WTC11 (cell line): ENCODE results near the gene USP34. TPM values are rescaled to one million over a fixed set of nuclear protein-coding genes. Genes with fewer than 3 reads are reported as not detected.

Source experiments
- ATAC-seq: fragments of 200-7000 bp; cut with Tn5 transposase; 2 replicates; pipeline ENCODE4 v1.10.0; 2021; ENCODE audit warnings: mild to moderate bottlenecking, moderate library complexity
- CTCF ChIA-PET: fragments of 300-600 bp; sonication (Branson Sonifier 250); formaldehyde crosslinking; loops from one replicate; lab custom pipeline; 2021; ENCODE audit warnings: antibody characterized with exemption; lab: Charles Lee
- POLR2A ChIA-PET: fragments of 350-600 bp; sonication (Branson Sonifier 250); formaldehyde crosslinking; loops from one replicate; lab custom pipeline; 2021; ENCODE audit warnings: antibody characterized with exemption; lab: Charles Lee
- DNase-seq: peaks from one replicate; pipeline ENCODE4 v3.0.0; 2021; ENCODE audit warnings: low spot score
- H3K27ac Mint-ChIP-seq: 2 replicates; pipeline ENCODE4 v1.8.0; 2021; ENCODE audit warnings: mixed read lengths
- H3K27me3 Mint-ChIP-seq: 2 replicates; pipeline ENCODE4 v1.8.0; 2021; ENCODE audit warnings: low read depth, mild to moderate bottlenecking, moderate library complexity, mixed read lengths
- H3K36me3 Mint-ChIP-seq: 2 replicates; pipeline ENCODE4 v1.8.0; 2021; ENCODE audit warnings: mixed read lengths
- H3K4me1 Mint-ChIP-seq: 2 replicates; pipeline ENCODE4 v1.8.0; 2022; ENCODE audit warnings: mixed read lengths
- H3K4me3 Mint-ChIP-seq: 2 replicates; pipeline ENCODE4 v1.8.0; 2021; ENCODE audit warnings: mild to moderate bottlenecking, moderate library complexity, mixed read lengths
- H3K9me3 Mint-ChIP-seq: 2 replicates; pipeline ENCODE4 v1.8.0; 2021; ENCODE audit warnings: mixed read lengths
- AFF4 ChIP-seq: sonication (generic); formaldehyde crosslinking; IDR thresholded peaks from 2 replicates; pipeline ENCODE4 v1.8.1; 2023; ENCODE audit warnings: mild to moderate bottlenecking, missing genetic modification reagents, borderline replicate concordance
- CDX4 ChIP-seq: fragments of 250-450 bp; sonication (Bioruptor Pico); IDR thresholded peaks from 2 replicates; pipeline ENCODE4 v1.9.0; 2021; ENCODE audit warnings: moderate library complexity, mild to moderate bottlenecking, inconsistent platforms, borderline replicate concordance
- EMX1 ChIP-seq: fragments of 250-450 bp; sonication (Bioruptor Pico); IDR thresholded peaks from 2 replicates; pipeline ENCODE4 v1.8.0; 2021; ENCODE audit warnings: mild to moderate bottlenecking
- ESRRA ChIP-seq: sonication (generic); formaldehyde crosslinking; IDR thresholded peaks from 2 replicates; pipeline ENCODE4 v1.8.1; 2022; ENCODE audit warnings: mild to moderate bottlenecking, missing genetic modification reagents, borderline replicate concordance
- GTF2I ChIP-seq: fragments of 250-450 bp; sonication (Bioruptor Pico); conservative IDR thresholded peaks from 2 replicates; pipeline ENCODE4 v1.4.0; 2021; ENCODE audit warnings: mild to moderate bottlenecking
- HMGA2 ChIP-seq: fragments of 250-450 bp; sonication (Bioruptor Pico); IDR thresholded peaks from 2 replicates; pipeline ENCODE4 v1.4.0; 2021; ENCODE audit warnings: mild to moderate bottlenecking, moderate library complexity
- IRF2 ChIP-seq: sonication (generic); formaldehyde crosslinking; IDR thresholded peaks from 2 replicates; pipeline ENCODE4 v1.8.0; 2022; ENCODE audit warnings: low read depth, missing genetic modification reagents, borderline replicate concordance
- MXD4 ChIP-seq: fragments of 250-450 bp; sonication (Bioruptor Pico); IDR thresholded peaks from 2 replicates; pipeline ENCODE4 v1.8.0; 2021; ENCODE audit warnings: mild to moderate bottlenecking, moderate library complexity, borderline replicate concordance
- NFYB ChIP-seq: sonication (generic); formaldehyde crosslinking; conservative IDR thresholded peaks from 2 replicates; pipeline ENCODE4 v1.8.0; 2022; ENCODE audit warnings: low read depth, missing genetic modification reagents
- NR3C1 ChIP-seq: sonication (generic); formaldehyde crosslinking; conservative IDR thresholded peaks from 2 replicates; pipeline ENCODE4 v1.8.1; 2023; ENCODE audit warnings: low read depth, mild to moderate bottlenecking, missing genetic modification reagents
- PRDM15 ChIP-seq: sonication (generic); formaldehyde crosslinking; IDR thresholded peaks from 2 replicates; pipeline ENCODE4 v1.8.0; 2022; ENCODE audit warnings: missing genetic modification reagents
- PREB ChIP-seq: sonication (generic); formaldehyde crosslinking; IDR thresholded peaks from 2 replicates; pipeline ENCODE4 v1.8.1; 2022; ENCODE audit warnings: mild to moderate bottlenecking, missing genetic modification reagents, moderate library complexity, borderline replicate concordance
- PRRX2 ChIP-seq: fragments of 250-450 bp; sonication (Bioruptor Pico); IDR thresholded peaks from 2 replicates; pipeline ENCODE4 v1.8.0; 2021; ENCODE audit warnings: mild to moderate bottlenecking
- RELA ChIP-seq: sonication (generic); formaldehyde crosslinking; IDR thresholded peaks from 2 replicates; pipeline ENCODE4 v1.8.1; 2022; ENCODE audit warnings: missing genetic modification reagents, mild to moderate bottlenecking, borderline replicate concordance
- ZNF138 ChIP-seq: sonication (generic); formaldehyde crosslinking; conservative IDR thresholded peaks from 2 replicates; pipeline ENCODE4 v1.8.1; 2022; ENCODE audit warnings: mild to moderate bottlenecking, moderate library complexity, missing genetic modification reagents
- ZNF423 ChIP-seq: fragments of 250-450 bp; sonication (Bioruptor Pico); IDR thresholded peaks from 2 replicates; pipeline ENCODE4 v2.1.2; 2022; ENCODE audit warnings: mild to moderate bottlenecking, moderate library complexity
- ZSCAN18 ChIP-seq: fragments of 250-450 bp; sonication (Bioruptor Pico); IDR thresholded peaks from 2 replicates; pipeline ENCODE4 v2.1.2; 2022; ENCODE audit warnings: mild to moderate bottlenecking, moderate library complexity
- total RNA-seq: library from RNA; stranded (reverse); gene quantifications from 3 replicates; pipeline ENCODE4 v1.2.3, GENCODE V29; 2021

USP34 gene
- total RNA-seq, 1 experiment from 2014 or later: 92.3 TPM

- Mint-ChIP-seq H3K36me3 (peaks cover 42% of the 10 kb centered on the region), H3K4me1 (no peaks in the 10 kb centered on the region), H3K9me3 (no peaks in the 10 kb centered on the region), H3K4me3 (no peak overlapping the region), H3K27me3 (no peaks in the 10 kb centered on the region), H3K27ac (no peak overlapping the region)
- DNase-seq: no peak
- TF ChIP-seq PRDM15: no peak
- no peak for TF ChIP-seq MXD4 (CRISPR knock-in tag)
- TF ChIP-seq PREB (CRISPR knock-in tag): no peak
- no peak for TF ChIP-seq CDX4
- CTCF ChIA-PET: no interaction called here
- POLR2A ChIA-PET: interaction anchor here (0.6 kb wide), 1 partner anchor 102 kb away, joined by 4 read pairs; no protein-coding TSS in a partner anchor
- ATAC-seq: no peak
Observed at GRCh38 chr2:61235716-61236115, 235.2 kb downstream of the USP34 start.

GRCh38 chr2:61233581-61233980, 237.3 kb downstream of the USP34 start:
- no peak overlapping the region for H3K4me3 Mint-ChIP-seq
- no peak for ATAC-seq
- H3K27me3 Mint-ChIP-seq: no peaks in the 10 kb centered on the region
- POLR2A ChIA-PET: interaction anchor here (0.7 kb wide), 1 partner anchor 498 kb away, joined by 4 read pairs; no protein-coding TSS in a partner anchor
- no peak overlapping the region for H3K27ac Mint-ChIP-seq
- no peaks in the 10 kb centered on the region for H3K4me1 Mint-ChIP-seq
- CTCF ChIA-PET: no interaction called here
- H3K36me3 Mint-ChIP-seq: peaks cover 52% of the 10 kb centered on the region
- H3K9me3 Mint-ChIP-seq: no peaks in the 10 kb centered on the region
- no peak for DNase-seq
- no peak for TF ChIP-seq GTF2I
- TF ChIP-seq IRF2 (CRISPR knock-in tag): no peak
- TF ChIP-seq CDX4: no peak
- TF ChIP-seq ESRRA (CRISPR knock-in tag): no peak

GRCh38 chr2:61229936-61230335, 241.0 kb downstream of the USP34 start:
- H3K36me3 Mint-ChIP-seq: peaks cover 65% of the 10 kb centered on the region
- H3K9me3 Mint-ChIP-seq: no peaks in the 10 kb centered on the region
- no peak overlapping the region for H3K27ac Mint-ChIP-seq
- H3K4me1 Mint-ChIP-seq: no peaks in the 10 kb centered on the region
- CTCF ChIA-PET: no interaction called here
- POLR2A ChIA-PET: no interaction called here
- no peak overlapping the region for H3K4me3 Mint-ChIP-seq
- DNase-seq (no peak), ATAC-seq (no peak)
- TF ChIP-seq RELA (CRISPR knock-in tag) (no peak), IRF2 (CRISPR knock-in tag) (no peak), EMX1 (CRISPR knock-in tag) (no peak), NFYB (no peak), ZSCAN18 (CRISPR knock-in tag) (no peak), HMGA2 (CRISPR knock-in tag) (no peak), PRRX2 (CRISPR knock-in tag) (no peak), NR3C1 (CRISPR knock-in tag) (no peak), ZNF423 (no peak), AFF4 (CRISPR knock-in tag) (no peak), MXD4 (CRISPR knock-in tag) (no peak), ZNF138 (CRISPR knock-in tag) (no peak)
- H3K27me3 Mint-ChIP-seq: no peaks in the 10 kb centered on the region
